HG02938 (cell line): ENCODE measurements around the gene SPANXN3.
"Not testable (repeated sequence)": the region's sequence is repeated elsewhere in the genome, so short reads cannot be mapped to it uniquely, and the experiment has no call there.

Experiments used
- ATAC-seq: cut with Tn5 transposase; IDR thresholded peaks from one replicate; pipeline ENCODE4 v1.9.1; 2021; ENCODE audit warnings: mild to moderate bottlenecking, moderate library complexity; ENCODE audit not compliant: unreplicated experiment

SPANXN3 gene

GRCh38 chrX:143517375-143517774, at the start of gene SPANXN3:
Gene SPANXN3 (minus strand): TSS chrX:143517475. CDS start chrX:143517391, 84 bp downstream.
- not testable (repeated sequence) for ATAC-seq

GRCh38 chrX:143536176-143536575, 18.9 kb upstream of the SPANXN3 start:
- ATAC-seq, result no peak

GRCh38 chrX:143502196-143502595, 15.1 kb downstream of the SPANXN3 start:
- ATAC-seq, result not testable (repeated sequence)

GRCh38 chrX:143500751-143501150, 16.5 kb downstream of the SPANXN3 start:
- ATAC-seq, result no peak

GRCh38 chrX:143486105-143486504, 31.2 kb downstream of the SPANXN3 start:
- no peak for ATAC-seq

GRCh38 chrX:143476751-143477150, 40.5 kb downstream of the SPANXN3 start:
- ATAC-seq, result no peak

GRCh38 chrX:143472347-143472938, 44.8 kb downstream of the SPANXN3 start:
- no peak for ATAC-seq

GRCh38 chrX:143466130-143466529, 51.1 kb downstream of the SPANXN3 start:
- no peak for ATAC-seq

GRCh38 chrX:143462696-143463095, 54.6 kb downstream of the SPANXN3 start:
- no peak for ATAC-seq

- no peak for ATAC-seq
Observed at GRCh38 chrX:143461606-143462005, 55.7 kb downstream of the SPANXN3 start.
